LNCaP clone FGC (cell line): ENCODE measurements around the gene SPAG7.

Experiments
- DNase-seq: peaks from one replicate; pipeline ENCODE4 v3.0.0-alpha.2; 2011; ENCODE audit warnings: low read depth
- H3K4me3 ChIP-seq: 2 replicates; pipeline ENCODE4 v1.5.1; 2011; ENCODE audit warnings: mild to moderate bottlenecking, low read depth, low read length, control low read depth
- TF ChIP-seq, protein P1 (sequence below): IDR thresholded peaks from 2 replicates; pipeline ENCODE4 v1.5.1; 2012; ENCODE audit warnings: mild to moderate bottlenecking; ENCODE audit not compliant: control insufficient read depth, insufficient read depth; ENCODE audit errors: extremely low read depth

The SPAG7 gene

DNA sequence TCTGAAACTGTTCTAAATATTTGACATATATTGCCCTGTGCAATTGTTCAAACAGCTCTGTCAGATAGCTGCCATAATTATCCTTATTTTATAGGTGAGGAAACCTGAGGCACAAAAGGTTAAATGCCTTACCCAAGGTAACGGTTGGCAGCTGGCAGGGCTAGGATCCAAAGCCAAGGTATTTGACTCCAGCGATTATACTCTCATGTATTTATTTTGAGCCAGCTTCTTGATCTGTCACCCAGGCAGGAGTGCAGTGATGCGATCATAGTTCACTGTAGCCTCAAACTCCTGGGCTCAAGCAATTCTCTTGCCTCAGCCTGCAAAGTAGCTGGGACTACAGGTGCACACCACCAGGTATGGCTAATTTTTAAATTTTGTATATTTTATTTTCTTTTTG lies 9.5 kb downstream of the SPAG7 start:
- no peak for DNase-seq
- TF ChIP-seq, protein P1, sequence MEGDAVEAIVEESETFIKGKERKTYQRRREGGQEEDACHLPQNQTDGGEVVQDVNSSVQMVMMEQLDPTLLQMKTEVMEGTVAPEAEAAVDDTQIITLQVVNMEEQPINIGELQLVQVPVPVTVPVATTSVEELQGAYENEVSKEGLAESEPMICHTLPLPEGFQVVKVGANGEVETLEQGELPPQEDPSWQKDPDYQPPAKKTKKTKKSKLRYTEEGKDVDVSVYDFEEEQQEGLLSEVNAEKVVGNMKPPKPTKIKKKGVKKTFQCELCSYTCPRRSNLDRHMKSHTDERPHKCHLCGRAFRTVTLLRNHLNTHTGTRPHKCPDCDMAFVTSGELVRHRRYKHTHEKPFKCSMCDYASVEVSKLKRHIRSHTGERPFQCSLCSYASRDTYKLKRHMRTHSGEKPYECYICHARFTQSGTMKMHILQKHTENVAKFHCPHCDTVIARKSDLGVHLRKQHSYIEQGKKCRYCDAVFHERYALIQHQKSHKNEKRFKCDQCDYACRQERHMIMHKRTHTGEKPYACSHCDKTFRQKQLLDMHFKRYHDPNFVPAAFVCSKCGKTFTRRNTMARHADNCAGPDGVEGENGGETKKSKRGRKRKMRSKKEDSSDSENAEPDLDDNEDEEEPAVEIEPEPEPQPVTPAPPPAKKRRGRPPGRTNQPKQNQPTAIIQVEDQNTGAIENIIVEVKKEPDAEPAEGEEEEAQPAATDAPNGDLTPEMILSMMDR = no peak
- no peak overlapping the region for H3K4me3 ChIP-seq

DNA sequence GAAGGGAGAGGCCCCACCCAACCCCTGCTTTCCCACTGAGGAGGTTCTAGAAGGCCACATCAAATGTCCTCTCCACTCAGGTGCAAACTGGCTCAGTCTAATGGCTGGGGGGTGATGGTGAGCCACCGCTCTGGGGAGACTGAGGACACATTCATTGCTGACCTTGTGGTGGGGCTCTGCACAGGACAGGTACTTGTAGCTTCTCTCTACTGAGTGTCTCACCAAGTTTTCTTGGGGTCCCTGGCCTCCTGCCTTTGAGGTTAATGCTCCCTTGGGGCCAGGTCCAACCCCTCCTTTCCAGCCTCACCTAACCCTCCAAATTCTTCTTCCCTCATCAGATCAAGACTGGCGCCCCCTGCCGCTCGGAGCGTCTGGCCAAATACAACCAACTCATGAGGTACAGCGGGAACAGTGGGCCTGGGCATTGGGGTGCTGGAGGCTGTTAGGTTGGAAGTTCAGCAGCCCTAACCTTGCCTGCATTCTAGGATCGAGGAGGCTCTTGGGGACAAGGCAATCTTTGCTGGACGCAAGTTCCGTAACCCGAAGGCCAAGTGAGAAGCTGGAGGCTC lies 11.0 kb downstream of the SPAG7 start:
- no peak overlapping the region for H3K4me3 ChIP-seq
- TF ChIP-seq, protein P1 = no peak
- DNase-seq = no peak

DNA sequence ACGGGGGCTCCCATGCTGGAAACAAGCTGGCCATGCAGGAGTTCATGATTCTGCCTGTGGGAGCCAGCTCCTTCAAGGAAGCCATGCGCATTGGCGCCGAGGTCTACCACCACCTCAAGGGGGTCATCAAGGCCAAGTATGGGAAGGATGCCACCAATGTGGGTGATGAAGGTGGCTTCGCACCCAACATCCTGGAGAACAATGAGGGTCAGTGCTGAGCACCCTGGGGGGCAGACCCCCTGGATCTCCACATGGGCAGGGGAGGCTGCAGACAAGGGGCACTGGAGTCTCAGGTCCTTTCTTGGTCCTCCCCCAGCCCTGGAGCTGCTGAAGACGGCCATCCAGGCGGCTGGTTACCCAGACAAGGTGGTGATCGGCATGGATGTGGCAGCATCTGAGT lies 12.5 kb downstream of the SPAG7 start:
- no peak for DNase-seq
- no peak overlapping the region for H3K4me3 ChIP-seq
- TF ChIP-seq, protein P1 = no peak

DNA sequence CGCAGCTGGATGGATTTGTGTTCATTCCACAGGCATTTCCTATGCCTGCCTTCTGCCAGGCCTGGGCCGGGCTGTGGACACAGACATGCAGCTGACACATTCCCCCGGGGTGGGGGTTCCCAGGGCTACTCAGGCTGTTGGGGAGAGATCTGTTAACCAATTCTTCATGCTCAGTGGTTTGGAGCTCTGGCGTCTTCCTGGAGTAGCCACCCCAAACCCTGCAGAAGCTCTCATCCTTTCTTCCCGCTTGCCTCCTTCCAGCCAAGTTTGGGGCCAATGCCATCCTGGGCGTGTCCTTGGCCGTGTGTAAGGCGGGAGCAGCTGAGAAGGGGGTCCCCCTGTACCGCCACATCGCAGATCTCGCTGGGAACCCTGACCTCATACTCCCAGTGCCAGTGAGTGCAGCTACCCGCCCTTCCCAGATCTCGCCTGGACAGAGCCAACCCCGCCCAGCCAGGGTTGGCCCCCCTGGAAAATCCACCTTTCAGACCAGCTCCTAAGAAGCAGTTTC lies 14.1 kb downstream of the SPAG7 start:
- TF ChIP-seq, protein P1 = no peak
- H3K4me3 ChIP-seq = no peak overlapping the region

DNA sequence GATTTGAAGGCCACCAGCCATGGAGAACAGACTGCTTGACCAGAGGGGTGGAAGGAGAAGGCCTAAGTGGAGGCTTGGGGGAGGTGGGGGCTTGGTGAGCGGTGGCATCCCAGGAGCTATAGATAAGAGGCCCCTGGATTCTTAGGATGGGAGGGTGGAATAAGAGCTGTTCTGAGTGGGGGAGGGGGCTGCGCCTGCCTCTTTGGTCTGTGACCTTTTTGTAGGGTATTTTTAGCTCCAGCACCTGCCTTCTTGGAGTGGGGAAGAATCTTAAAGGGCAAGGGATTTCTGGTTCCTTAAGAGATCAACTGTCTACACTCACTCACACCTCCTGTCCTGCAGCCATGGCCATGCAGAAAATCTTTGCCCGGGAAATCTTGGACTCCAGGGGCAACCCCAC lies 16.1 kb downstream of the SPAG7 start:
- H3K4me3 ChIP-seq = no peak overlapping the region
- no peak for DNase-seq

More for the DNA sequence above, 14.1 kb downstream of the SPAG7 start:
- no peak for DNase-seq

DNA sequence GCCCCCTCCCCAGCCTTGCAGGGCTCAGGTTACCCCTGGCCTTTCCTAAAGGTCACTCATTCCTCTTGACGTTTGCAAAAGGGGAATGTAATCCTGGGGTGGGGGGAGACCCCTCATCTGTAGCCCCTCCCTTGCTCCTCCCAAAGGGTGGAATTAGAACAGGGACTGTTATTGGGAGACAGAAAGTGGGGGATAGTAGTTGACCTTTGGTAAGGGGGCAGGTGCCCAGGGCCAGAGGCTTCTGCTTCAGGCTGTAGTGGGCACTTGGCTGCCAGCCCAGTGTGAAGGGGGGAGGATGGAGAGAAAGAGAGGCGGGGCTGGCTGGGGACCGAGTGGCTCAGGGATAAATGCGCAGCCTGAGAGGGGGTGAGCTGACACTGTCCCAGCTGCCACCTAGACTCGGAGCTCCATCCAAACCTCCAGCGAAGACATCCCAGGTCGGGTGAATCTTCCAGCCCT lies 16.8 kb downstream of the SPAG7 start, which contains the start of gene ENO3:
Gene ENO3 (plus strand): TSS at position 374 of the 459 bp plus-strand sequence. CDS start 711 bp downstream, outside the sequence.
- H3K4me3 ChIP-seq = peak within 1 kb of the TSS; percentile 99
- no peak for DNase-seq
- TF ChIP-seq, protein P1 = no peak

More for the DNA sequence above, 16.1 kb downstream of the SPAG7 start:
- TF ChIP-seq, protein P1 = no peak
